ENCODE results near the gene TNS3. TPM values are rescaled to one million over a fixed set of nuclear protein-coding genes. Genes with fewer than 3 reads are reported as not detected.

TNS3 gene
- total RNA-seq, 1 experiment from 2014 or later = 9.5 TPM

DNA sequence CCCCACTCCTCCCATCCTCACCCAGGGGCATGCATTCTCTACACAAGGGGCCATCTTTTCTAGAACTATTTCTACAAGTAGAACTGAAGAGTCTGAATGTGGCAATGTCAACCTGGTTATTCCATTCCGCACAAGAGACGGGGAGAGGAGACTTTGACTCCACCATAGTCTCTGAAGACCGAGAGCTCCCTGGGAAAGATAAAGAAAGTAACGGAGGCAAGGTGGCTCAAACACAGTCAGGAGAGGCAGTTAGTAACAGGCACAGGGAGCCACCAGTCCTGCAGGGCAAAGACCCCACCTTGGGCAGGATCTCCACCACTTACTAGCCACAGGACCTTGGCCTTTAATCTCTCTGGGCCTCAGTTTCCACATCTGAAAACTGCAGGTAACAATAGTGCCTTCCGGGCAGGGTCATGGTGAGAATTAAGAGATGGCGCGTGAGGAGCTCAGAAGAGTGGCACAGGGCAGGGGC lies 100.3 kb downstream of the TNS3 start:
- H3K4me1 Mint-ChIP-seq = peaks cover 29 to 31% of the 10 kb centered on the region in 2 experiments
- H3K79me2 ChIP-seq (ENCODE audit: insufficient read depth, low read length) = no peaks in the 10 kb centered on the region

More for the DNA sequence above, 100.3 kb downstream of the TNS3 start:
- Histone ChIP-seq H3K18ac (ENCODE audit: insufficient read length, low read depth, low read length) (no peak overlapping the region), H2BK15ac (ENCODE audit: low read depth, low read length) (no peak overlapping the region), H3K9me3 (ENCODE audit: control insufficient read depth, low read depth, low read length) (no peaks in the 10 kb centered on the region), H2BK20ac (ENCODE audit: low read depth, low read length, poor library complexity, severe bottlenecking) (no peak overlapping the region), H3K4ac (ENCODE audit: low read depth, low read length) (no peak overlapping the region), H3K23ac (ENCODE audit: insufficient read length, low read depth, low read length) (no peak overlapping the region), H2AFZ (ENCODE audit: low read length) (no peak overlapping the region), H4K5ac (ENCODE audit: insufficient read length, low read depth, low read length) (no peak overlapping the region), H4K91ac (ENCODE audit: insufficient read length, low read depth, low read length) (no peak overlapping the region), H2BK12ac (ENCODE audit: insufficient read length, low read depth, low read length) (no peak overlapping the region), H2BK120ac (ENCODE audit: low read depth, low read length, poor library complexity, severe bottlenecking) (no peak overlapping the region), H3K27ac (ENCODE audit: insufficient read length, low read depth, low read length) (no peak overlapping the region), H3K27me3 (ENCODE audit: insufficient read depth, low read length) (peaks cover 32% of the 10 kb centered on the region; the same call in 1 of the 2 replicates), H3K56ac (ENCODE audit: insufficient read length, low read depth, low read length) (no peak overlapping the region), H3K79me1 (ENCODE audit: insufficient read depth, low read depth, low read length, poor library complexity, severe bottlenecking) (no peaks in the 10 kb centered on the region), H2BK5ac (ENCODE audit: insufficient read length, low read length) (no peak overlapping the region), H3K23me2 (ENCODE audit: insufficient read length, low read depth, low read length, poor library complexity, severe bottlenecking) (no peaks in the 10 kb centered on the region), H3T11ph (ENCODE audit: low read length) (no peak overlapping the region), H3K4me2 (ENCODE audit: insufficient read depth, insufficient read length, low read length) (no peak overlapping the region), H4K20me1 (ENCODE audit: control insufficient read depth, insufficient read depth, insufficient read length) (no peaks in the 10 kb centered on the region), H3K14ac (ENCODE audit: insufficient read depth, low read length) (no peak overlapping the region), H3K4me1 (ENCODE audit: insufficient read depth, low read length) (peaks cover 8% of the 10 kb centered on the region; the same call in 1 of the 2 replicates), H2AK5ac (ENCODE audit: insufficient read length, low read length) (no peak overlapping the region), H4K8ac (replicated peaks; ENCODE audit: insufficient read length, low read depth, low read length) (no peak overlapping the region), H3K9ac (ENCODE audit: extremely low read depth, insufficient read length, low read length) (no peak overlapping the region)
- Mint-ChIP-seq H3K27me3 (ENCODE audit: low read depth) (peaks cover 100% of the 10 kb centered on the region), H3K4me3 (no peak overlapping the region; a peak in 1 of 5 replicates), H3K36me3 (ENCODE audit: insufficient read depth in 1 of 3, low read depth in 3 of 3) (peaks cover 2 to 15% (median 7%) of the 10 kb centered on the region in 3 experiments; a peak in 5 of 7 replicates), H3K27ac (no peak overlapping the region), H3K9me3 (peaks cover 7 to 9% of the 10 kb centered on the region in 2 experiments; a peak in 3 of 5 replicates)
- DNase-seq = no peak
- WGBS (ENCODE audit: extremely low coverage, insufficient read length, low lambda C conversion rate) = no CpG with 5 or more reads among the region's 7 CpGs
- TF ChIP-seq, protein P1, sequence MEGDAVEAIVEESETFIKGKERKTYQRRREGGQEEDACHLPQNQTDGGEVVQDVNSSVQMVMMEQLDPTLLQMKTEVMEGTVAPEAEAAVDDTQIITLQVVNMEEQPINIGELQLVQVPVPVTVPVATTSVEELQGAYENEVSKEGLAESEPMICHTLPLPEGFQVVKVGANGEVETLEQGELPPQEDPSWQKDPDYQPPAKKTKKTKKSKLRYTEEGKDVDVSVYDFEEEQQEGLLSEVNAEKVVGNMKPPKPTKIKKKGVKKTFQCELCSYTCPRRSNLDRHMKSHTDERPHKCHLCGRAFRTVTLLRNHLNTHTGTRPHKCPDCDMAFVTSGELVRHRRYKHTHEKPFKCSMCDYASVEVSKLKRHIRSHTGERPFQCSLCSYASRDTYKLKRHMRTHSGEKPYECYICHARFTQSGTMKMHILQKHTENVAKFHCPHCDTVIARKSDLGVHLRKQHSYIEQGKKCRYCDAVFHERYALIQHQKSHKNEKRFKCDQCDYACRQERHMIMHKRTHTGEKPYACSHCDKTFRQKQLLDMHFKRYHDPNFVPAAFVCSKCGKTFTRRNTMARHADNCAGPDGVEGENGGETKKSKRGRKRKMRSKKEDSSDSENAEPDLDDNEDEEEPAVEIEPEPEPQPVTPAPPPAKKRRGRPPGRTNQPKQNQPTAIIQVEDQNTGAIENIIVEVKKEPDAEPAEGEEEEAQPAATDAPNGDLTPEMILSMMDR (conservative IDR thresholded peaks at IDR 0.05) = no peak
